K562 (cell line): Measurements from ENCODE around the gene TCHP. TPM values are rescaled to one million over a fixed set of nuclear protein-coding genes. Genes with fewer than 3 reads are reported as not detected.

Source experiments
- BCOR ChIP-seq: fragments of 450-650 bp; IDR thresholded peaks from 2 replicates; pipeline ENCODE4 v1.6.1; 2016
- CBX5 ChIP-seq: IDR thresholded peaks from 2 replicates; pipeline ENCODE4 v1.6.1; 2014; ENCODE audit warnings: low read depth, borderline replicate concordance
- CREBBP ChIP-seq: IDR thresholded peaks from one replicate; pipeline ENCODE4 v1.6.1; 2012; ENCODE audit warnings: low read depth, mild to moderate bottlenecking, control low read depth, inconsistent platforms, low read length
- DACH1 ChIP-seq: fragments of 450-650 bp; IDR thresholded peaks from 2 replicates; pipeline ENCODE4 v1.6.1; 2018; ENCODE audit not compliant: partially characterized antibody
- ETS2 ChIP-seq: IDR thresholded peaks from 2 replicates; pipeline ENCODE4 v1.6.1; 2016; ENCODE audit warnings: borderline replicate concordance, missing genetic modification characterization, mild to moderate bottlenecking, moderate library complexity, missing compliant biosample characterization; ENCODE audit not compliant: poor library complexity, severe bottlenecking
- ETV5 ChIP-seq: sonication (generic); formaldehyde crosslinking; IDR thresholded peaks from 2 replicates; pipeline ENCODE4 v1.4.0; 2020; ENCODE audit warnings: low read depth, mild to moderate bottlenecking, missing genetic modification reagents
- GTF2B ChIP-seq: IDR thresholded peaks from 2 replicates; pipeline ENCODE4 v1.6.1; 2011; ENCODE audit not compliant: insufficient read length; ENCODE audit errors: extremely low read depth
- IFI16 ChIP-seq: fragments of 250-450 bp; sonication (Bioruptor Pico); IDR thresholded peaks from 2 replicates; pipeline ENCODE4 v2.1.2; 2022; ENCODE audit warnings: mild to moderate bottlenecking, inconsistent platforms
- MBD1 ChIP-seq: fragments of 250-450 bp; sonication (Bioruptor Pico); IDR thresholded peaks from 2 replicates; pipeline ENCODE4 v1.8.0; 2022; ENCODE audit warnings: inconsistent platforms
- MCM3 ChIP-seq: fragments of 450-650 bp; IDR thresholded peaks from 2 replicates; pipeline ENCODE4 v1.6.1; 2016
- RAD51 ChIP-seq: fragments of 450-650 bp; IDR thresholded peaks from 2 replicates; pipeline ENCODE4 v1.7.1; 2016; ENCODE audit warnings: low read depth, mild to moderate bottlenecking, borderline replicate concordance
- SAP30 ChIP-seq: fragments of 200-600 bp; sonication (generic); IDR thresholded peaks from 2 replicates; pipeline ENCODE4 v1.6.1; 2012; ENCODE audit warnings: borderline replicate concordance, low read depth, mild to moderate bottlenecking, moderate library complexity, low read length, control low read depth, inconsistent platforms; ENCODE audit not compliant: insufficient read depth, poor library complexity, severe bottlenecking
- STAG1 ChIP-seq: sonication (generic); formaldehyde crosslinking; IDR thresholded peaks from 2 replicates; pipeline ENCODE4 v1.5.0; 2020; ENCODE audit warnings: missing genetic modification reagents, borderline replicate concordance
- TFAP4 ChIP-seq: sonication (generic); formaldehyde crosslinking; IDR thresholded peaks from 2 replicates; pipeline ENCODE4 v1.8.0; 2022; ENCODE audit warnings: missing genetic modification reagents, mild to moderate bottlenecking, moderate library complexity, borderline replicate concordance
- TGIF2 ChIP-seq: sonication (generic); formaldehyde crosslinking; IDR thresholded peaks from 2 replicates; pipeline ENCODE4 v1.8.1; 2022; ENCODE audit warnings: mild to moderate bottlenecking, missing genetic modification reagents, moderate library complexity
- THRAP3 ChIP-seq: fragments of 450-650 bp; IDR thresholded peaks from 2 replicates; pipeline ENCODE4 v1.6.1; 2016; ENCODE audit warnings: mild to moderate bottlenecking, inconsistent platforms, borderline replicate concordance
- TRIM24 ChIP-seq, 2 experiments: fragments of 450-650 bp; IDR thresholded peaks; 2 replicates each; pipeline ENCODE4 v1.6.1; 2016
- ZBTB34 ChIP-seq: fragments of 250-450 bp; sonication (Bioruptor Pico); IDR thresholded peaks from 2 replicates; pipeline ENCODE4 v1.8.0; 2021; ENCODE audit warnings: mild to moderate bottlenecking, moderate library complexity
- ZBTB49 ChIP-seq: sonication (generic); formaldehyde crosslinking; IDR thresholded peaks from 2 replicates; pipeline ENCODE4 v1.8.0; 2022; ENCODE audit warnings: missing genetic modification reagents, mild to moderate bottlenecking, borderline replicate concordance
- ZNF184 ChIP-seq: sonication (generic); formaldehyde crosslinking; IDR thresholded peaks from 2 replicates; pipeline ENCODE4 v1.5.0; 2020; ENCODE audit warnings: missing genetic modification reagents
- ZNF583 ChIP-seq: fragments of 250-450 bp; sonication (Bioruptor Pico); IDR thresholded peaks from 2 replicates; pipeline ENCODE4 v1.4.0; 2020
- ZNF717 ChIP-seq: fragments of 250-450 bp; sonication (Bioruptor Pico); IDR thresholded peaks from 2 replicates; pipeline ENCODE4 v1.5.0; 2021
- polyA plus RNA-seq, 8 experiments: library from polyadenylated mRNA; depleted of rRNA in 4 of 8; stranded (reverse) in 5 of 8; unstranded in 3 of 8; fragments of >200 nt; fragmentation: Nextera tagmentation in 2 of 8; fragmentation: Illumina TruSeq in 1 of 8; extraction: Ambion mirVana in 2 of 8; extraction: Trizol in 1 of 8; gene quantifications; 2 replicates each; pipeline versions ENCODE4 v1.2.1 to v1.2.3, GENCODE V29; 2011 to 2014; ENCODE audit warnings: inconsistent platforms in 1 of 8, missing spikeins in 1 of 8
- total RNA-seq, 7 experiments: library from RNA; depleted of rRNA in 6 of 7; stranded (reverse); fragments of >200 nt in 6 of 7; fragmentation: Illumina TruSeq in 2 of 7; extraction: Trizol in 2 of 7; gene quantifications; 2 replicates each; pipeline versions ENCODE4 v1.2.1 to v1.2.3, GENCODE V29; 2011 to 2021; ENCODE audit warnings: low replicate concordance in 1 of 7

The TCHP gene
- total and polyA plus RNA-seq, 9 of the 15 experiments (the other 6 are each of a cell fraction or from before 2014, with no cell fraction given), result 3.4 to 30.4 (median 19.7) TPM

GRCh38 chr12:109880043-109880931, 19.8 kb upstream of the TCHP start, which contains the start of gene GLTP (continued):
- TF ChIP-seq MBD1 (CRISPR knock-in tag), result no peak
- TF ChIP-seq TFAP4 (CRISPR knock-in tag), result no peak
- TF ChIP-seq ZNF184, result no peak
- TF ChIP-seq IFI16 (CRISPR knock-in tag), result no peak
- TF ChIP-seq ZBTB34, result no peak
- no peak for TF ChIP-seq SAP30
- TF ChIP-seq THRAP3, result no peak
- no peak for TF ChIP-seq ZNF717 (CRISPR knock-in tag)
- no peak for TF ChIP-seq ZNF583 (CRISPR knock-in tag)
- no peak for TF ChIP-seq GTF2B
- TF ChIP-seq CREBBP, result no peak
- TF ChIP-seq BCOR, result no peak
- TF ChIP-seq CBX5, result no peak
- TF ChIP-seq ETV5 (CRISPR knock-in tag), result no peak
- TF ChIP-seq ETS2 (tag), result no peak
- no peak for TF ChIP-seq TGIF2 (CRISPR knock-in tag)
- TF ChIP-seq STAG1 (CRISPR knock-in tag), result no peak
- no peak for TF ChIP-seq RAD51
- no peak for TF ChIP-seq TRIM24 (IDR thresholded peaks at IDR 0.05)
- TF ChIP-seq DACH1, result no peak
- TF ChIP-seq MCM3, result no peak
- TF ChIP-seq ZBTB49 (CRISPR knock-in tag), result no peak
